GM12878 (cell line): ENCODE measurements around the gene ZFPM1.
"Not testable (repeated sequence)": the region's sequence is repeated elsewhere in the genome, so short reads cannot be mapped to it uniquely, and the experiment has no call there.

Experiments
- BRCA1 ChIP-seq: IDR thresholded peaks from 2 replicates; pipeline ENCODE4 v1.6.1; 2011; ENCODE audit warnings: low read depth, low read length, improper control_type of control experiment
- CEBPB ChIP-seq, 2 experiments: fragments of 150-350 bp in 1 of 2; IDR thresholded peaks; 2 replicates each; pipeline ENCODE4 v1.6.1; 2012 to 2014; ENCODE audit warnings: low read depth in 2 of 2, low read length in 2 of 2, borderline replicate concordance in 1 of 2, inconsistent platforms in 1 of 2
- EP300 ChIP-seq, 2 experiments: fragments of 150-350 bp in 1 of 2; IDR thresholded peaks; 2 replicates each; pipeline ENCODE4 v1.6.1; 2011 to 2012; ENCODE audit warnings: low read depth in 2 of 2, low read length in 2 of 2, borderline replicate concordance in 1 of 2, improper control_type of control experiment in 1 of 2, inconsistent platforms in 1 of 2; ENCODE audit not compliant: control insufficient read depth in 1 of 2
- EZH2 ChIP-seq: IDR thresholded peaks from 2 replicates; pipeline ENCODE4 v1.6.1; 2012; ENCODE audit warnings: low read depth, mild to moderate bottlenecking, control low read depth, inconsistent platforms, low read length, borderline replicate concordance; ENCODE audit not compliant: control insufficient read depth
- HDAC2 ChIP-seq: fragments of 200-600 bp; sonication (generic); IDR thresholded peaks from 2 replicates; pipeline ENCODE4 v1.6.1; 2017
- NFIC ChIP-seq: IDR thresholded peaks from 2 replicates; pipeline ENCODE4 v1.6.1; 2012; ENCODE audit warnings: low read depth, mild to moderate bottlenecking, inconsistent platforms, low read length, moderate library complexity
- NR2C2 ChIP-seq: IDR thresholded peaks from 2 replicates; pipeline ENCODE4 v1.6.1; 2011; ENCODE audit warnings: borderline replicate concordance, low read depth; ENCODE audit not compliant: control insufficient read depth, insufficient read length
- STAT1 ChIP-seq: fragments of 450-650 bp; conservative IDR thresholded peaks from 2 replicates; pipeline ENCODE4 v1.6.1; 2014; ENCODE audit warnings: antibody characterized with exemption, mild to moderate bottlenecking
- TBL1XR1 ChIP-seq: IDR thresholded peaks from 2 replicates; pipeline ENCODE4 v1.6.1; 2012; ENCODE audit warnings: low read depth, low read length, improper control_type of control experiment
- TCF12 ChIP-seq: IDR thresholded peaks from 2 replicates; pipeline ENCODE4 v1.6.1; 2011; ENCODE audit warnings: low read depth, mild to moderate bottlenecking, low read length
- ZNF274 ChIP-seq: IDR thresholded peaks from one replicate; pipeline ENCODE4 v1.8.0; 2011; ENCODE audit not compliant: insufficient read length, insufficient read depth
- TF ChIP-seq, protein P1 (sequence below), 3 experiments: IDR thresholded peaks in 2 of 3; conservative IDR thresholded peaks in 1 of 3; 2 replicates each; pipeline ENCODE4 v1.5.1; 2011; ENCODE audit warnings: low read depth in 3 of 3, low read length in 3 of 3, mild to moderate bottlenecking in 3 of 3, control low read depth in 2 of 3, moderate library complexity in 2 of 3, inconsistent platforms in 1 of 3, mixed read lengths in 1 of 3; ENCODE audit not compliant: control insufficient read depth in 2 of 3, insufficient read depth in 1 of 3; ENCODE audit errors: extremely low read depth in 1 of 3
- TF ChIP-seq, protein P2 (sequence below): IDR thresholded peaks from 2 replicates; pipeline ENCODE4 v1.6.1; 2011; ENCODE audit warnings: borderline replicate concordance, low read depth, mild to moderate bottlenecking, moderate library complexity, mixed read lengths, low read length; ENCODE audit not compliant: insufficient read depth; ENCODE audit errors: extremely low read length
- TF ChIP-seq, protein P3 (sequence below): fragments of 450-650 bp; IDR thresholded peaks from 2 replicates; pipeline ENCODE4 v1.6.1; 2018; ENCODE audit warnings: borderline replicate concordance, mild to moderate bottlenecking; ENCODE audit not compliant: partially characterized antibody

DNA sequence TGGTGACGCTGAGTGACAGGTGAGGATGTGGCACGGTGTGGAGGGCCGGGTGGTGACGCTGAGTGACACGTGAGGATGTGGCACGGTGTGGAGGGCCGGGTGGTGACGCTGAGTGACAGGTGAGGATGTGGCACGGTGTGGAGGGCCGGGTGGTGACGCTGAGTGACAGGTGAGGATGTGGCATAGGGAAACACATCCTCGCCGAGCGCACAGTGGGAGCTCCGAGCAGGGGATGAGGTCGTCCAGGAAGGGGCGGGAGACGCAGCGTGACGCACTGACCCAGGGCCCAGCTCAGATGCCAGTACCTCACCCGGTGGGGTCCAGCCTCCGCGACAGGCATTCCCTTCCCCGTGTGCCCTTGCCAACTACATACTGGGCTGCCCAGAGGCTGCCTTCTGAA, 17.6 kb downstream of the ZFPM1 start:
- not testable (repeated sequence) for TF ChIP-seq STAT1; EZH2; TBL1XR1; ZNF274; NFIC; HDAC2; TCF12; EP300 (IDR thresholded peaks at IDR 0.05; ENCODE audit: borderline replicate concordance in 1 of 2, control insufficient read depth in 1 of 2, low read depth in 2 of 2, low read length in 2 of 2); CEBPB (IDR thresholded peaks at IDR 0.05; ENCODE audit: borderline replicate concordance in 1 of 2, low read depth in 2 of 2, low read length in 2 of 2); NR2C2; BRCA1
- TF ChIP-seq, protein P1, sequence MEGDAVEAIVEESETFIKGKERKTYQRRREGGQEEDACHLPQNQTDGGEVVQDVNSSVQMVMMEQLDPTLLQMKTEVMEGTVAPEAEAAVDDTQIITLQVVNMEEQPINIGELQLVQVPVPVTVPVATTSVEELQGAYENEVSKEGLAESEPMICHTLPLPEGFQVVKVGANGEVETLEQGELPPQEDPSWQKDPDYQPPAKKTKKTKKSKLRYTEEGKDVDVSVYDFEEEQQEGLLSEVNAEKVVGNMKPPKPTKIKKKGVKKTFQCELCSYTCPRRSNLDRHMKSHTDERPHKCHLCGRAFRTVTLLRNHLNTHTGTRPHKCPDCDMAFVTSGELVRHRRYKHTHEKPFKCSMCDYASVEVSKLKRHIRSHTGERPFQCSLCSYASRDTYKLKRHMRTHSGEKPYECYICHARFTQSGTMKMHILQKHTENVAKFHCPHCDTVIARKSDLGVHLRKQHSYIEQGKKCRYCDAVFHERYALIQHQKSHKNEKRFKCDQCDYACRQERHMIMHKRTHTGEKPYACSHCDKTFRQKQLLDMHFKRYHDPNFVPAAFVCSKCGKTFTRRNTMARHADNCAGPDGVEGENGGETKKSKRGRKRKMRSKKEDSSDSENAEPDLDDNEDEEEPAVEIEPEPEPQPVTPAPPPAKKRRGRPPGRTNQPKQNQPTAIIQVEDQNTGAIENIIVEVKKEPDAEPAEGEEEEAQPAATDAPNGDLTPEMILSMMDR (IDR thresholded peaks at IDR 0.05 in 2 of 3, conservative IDR thresholded peaks at IDR 0.05 in 1 of 3; ENCODE audit: control insufficient read depth in 2 of 3, extremely low read depth in 1 of 3, insufficient read depth in 1 of 3, low read depth in 3 of 3, low read length in 3 of 3) = not testable (repeated sequence)
- TF ChIP-seq, protein P2, sequence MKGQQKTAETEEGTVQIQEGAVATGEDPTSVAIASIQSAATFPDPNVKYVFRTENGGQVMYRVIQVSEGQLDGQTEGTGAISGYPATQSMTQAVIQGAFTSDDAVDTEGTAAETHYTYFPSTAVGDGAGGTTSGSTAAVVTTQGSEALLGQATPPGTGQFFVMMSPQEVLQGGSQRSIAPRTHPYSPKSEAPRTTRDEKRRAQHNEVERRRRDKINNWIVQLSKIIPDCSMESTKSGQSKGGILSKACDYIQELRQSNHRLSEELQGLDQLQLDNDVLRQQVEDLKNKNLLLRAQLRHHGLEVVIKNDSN = not testable (repeated sequence)
- TF ChIP-seq, protein P3, sequence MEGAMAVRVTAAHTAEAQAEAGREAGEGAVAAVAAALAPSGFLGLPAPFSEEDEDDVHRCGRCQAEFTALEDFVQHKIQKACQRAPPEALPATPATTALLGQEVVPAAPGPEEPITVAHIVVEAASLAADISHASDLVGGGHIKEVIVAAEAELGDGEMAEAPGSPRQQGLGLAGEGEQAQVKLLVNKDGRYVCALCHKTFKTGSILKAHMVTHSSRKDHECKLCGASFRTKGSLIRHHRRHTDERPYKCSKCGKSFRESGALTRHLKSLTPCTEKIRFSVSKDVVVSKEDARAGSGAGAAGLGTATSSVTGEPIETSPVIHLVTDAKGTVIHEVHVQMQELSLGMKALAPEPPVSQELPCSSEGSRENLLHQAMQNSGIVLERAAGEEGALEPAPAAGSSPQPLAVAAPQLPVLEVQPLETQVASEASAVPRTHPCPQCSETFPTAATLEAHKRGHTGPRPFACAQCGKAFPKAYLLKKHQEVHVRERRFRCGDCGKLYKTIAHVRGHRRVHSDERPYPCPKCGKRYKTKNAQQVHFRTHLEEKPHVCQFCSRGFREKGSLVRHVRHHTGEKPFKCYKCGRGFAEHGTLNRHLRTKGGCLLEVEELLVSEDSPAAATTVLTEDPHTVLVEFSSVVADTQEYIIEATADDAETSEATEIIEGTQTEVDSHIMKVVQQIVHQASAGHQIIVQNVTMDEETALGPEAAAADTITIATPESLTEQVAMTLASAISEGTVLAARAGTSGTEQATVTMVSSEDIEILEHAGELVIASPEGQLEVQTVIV = not testable (repeated sequence)
